ENCODE data around the gene NME7.
A peak's percentile ranks its signal among the peaks of the same experiment; 100 is the strongest.
"Not testable (repeated sequence)": the region's sequence is repeated elsewhere in the genome, so short reads cannot be mapped to it uniquely, and the experiment has no call there.

NME7 gene

GRCh38 chr1:169200319-169200718 lies 167.3 kb downstream of the NME7 start:
- Histone ChIP-seq H3K36me3 (ENCODE audit: control insufficient read depth, insufficient read depth, low read length) (no peaks in the 10 kb centered on the region), H3K4me3 (ENCODE audit: low read length) (no peak overlapping the region), H3K27me3 (ENCODE audit: control insufficient read depth, insufficient read depth, low read length) (no peaks in the 10 kb centered on the region), H3K4me1 (ENCODE audit: control insufficient read depth, insufficient read depth, low read length) (no peaks in the 10 kb centered on the region), H3K27ac (ENCODE audit: low read depth, low read length) (no peak overlapping the region), H3K9ac (ENCODE audit: low read length) (no peak overlapping the region)

DNA sequence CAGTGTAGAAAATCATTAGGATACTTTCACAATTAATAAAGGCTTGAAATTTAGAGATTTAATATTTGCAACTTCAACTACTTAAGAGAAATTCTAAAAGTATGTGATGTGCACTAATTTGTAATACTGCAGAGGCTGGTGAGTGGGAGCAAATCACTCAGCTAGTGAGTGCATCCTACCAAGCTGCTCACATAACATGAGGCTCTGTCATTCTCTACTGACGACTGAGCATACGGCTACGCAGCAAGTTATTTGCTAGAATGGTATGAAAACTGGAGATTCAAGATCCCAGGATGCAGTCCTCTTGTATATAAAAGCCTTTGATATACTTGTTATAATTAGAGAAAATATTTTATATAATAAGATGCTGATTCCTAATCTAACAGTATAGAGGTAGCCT lies 171.0 kb downstream of the NME7 start:
- H3K27me3 ChIP-seq (ENCODE audit: control insufficient read depth, insufficient read depth, low read length): no peaks in the 10 kb centered on the region
- H3K27ac ChIP-seq (ENCODE audit: low read depth, low read length): no peak overlapping the region
- no peak overlapping the region for H3K9ac ChIP-seq (ENCODE audit: low read length)
- no peaks in the 10 kb centered on the region for H3K36me3 ChIP-seq (ENCODE audit: control insufficient read depth, insufficient read depth, low read length)
- no peaks in the 10 kb centered on the region for H3K4me1 ChIP-seq (ENCODE audit: control insufficient read depth, insufficient read depth, low read length)
- H3K4me3 ChIP-seq (ENCODE audit: low read length): no peak overlapping the region

- Histone ChIP-seq H3K27me3 (ENCODE audit: control insufficient read depth, insufficient read depth, low read length) (no peaks in the 10 kb centered on the region), H3K9ac (ENCODE audit: low read length) (no peak overlapping the region), H3K27ac (ENCODE audit: low read depth, low read length) (no peak overlapping the region), H3K4me3 (ENCODE audit: low read length) (no peak overlapping the region), H3K36me3 (ENCODE audit: control insufficient read depth, insufficient read depth, low read length) (no peaks in the 10 kb centered on the region), H3K4me1 (ENCODE audit: control insufficient read depth, insufficient read depth, low read length) (no peaks in the 10 kb centered on the region)
These were observed 171.4 kb downstream of the NME7 start for GRCh38 chr1:169196161-169196560.

DNA sequence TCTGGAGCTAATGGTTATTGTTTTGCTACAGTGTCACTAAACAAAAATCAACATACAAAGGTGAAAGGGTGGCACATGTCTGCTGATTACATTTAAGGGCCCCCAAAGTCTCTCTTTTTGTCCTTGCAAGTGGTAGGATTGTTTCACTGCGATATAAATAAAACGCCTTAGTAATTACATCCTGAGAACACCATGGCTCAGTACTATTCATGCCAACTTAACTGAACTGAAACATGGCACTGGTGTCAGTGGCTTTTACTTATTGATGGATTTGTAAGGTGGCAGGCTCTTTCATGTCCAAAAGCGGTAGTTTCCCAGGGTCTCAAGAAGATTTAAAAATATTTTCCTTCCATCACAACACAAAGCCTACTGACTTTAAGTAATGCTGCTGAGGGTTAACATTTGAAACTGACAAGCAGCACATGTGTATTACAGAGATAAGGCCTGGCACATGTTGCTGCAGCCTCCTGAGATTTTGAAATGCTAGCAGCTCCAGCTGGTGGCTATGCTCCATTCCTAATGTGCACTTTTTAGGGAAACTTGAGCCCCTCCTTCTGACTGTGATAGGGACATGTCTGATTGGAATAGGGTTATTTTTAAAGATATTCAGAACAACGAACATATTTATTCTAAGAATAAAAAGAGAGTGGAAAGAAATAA lies 174.3 kb downstream of the NME7 start:
- H3K4me1 ChIP-seq (ENCODE audit: control insufficient read depth, insufficient read depth, low read length): no peaks in the 10 kb centered on the region
- no peaks in the 10 kb centered on the region for H3K27me3 ChIP-seq (ENCODE audit: control insufficient read depth, insufficient read depth, low read length)
- H3K36me3 ChIP-seq (ENCODE audit: control insufficient read depth, insufficient read depth, low read length): no peaks in the 10 kb centered on the region
- no peak overlapping the region for H3K27ac ChIP-seq (ENCODE audit: low read depth, low read length)
- H3K4me3 ChIP-seq (ENCODE audit: low read length): no peak overlapping the region
- H3K9ac ChIP-seq (ENCODE audit: low read length): no peak overlapping the region

GRCh38 chr1:169186106-169186505 lies 181.5 kb downstream of the NME7 start:
- Histone ChIP-seq H3K4me1 (ENCODE audit: control insufficient read depth, insufficient read depth, low read length) (no peaks in the 10 kb centered on the region), H3K36me3 (ENCODE audit: control insufficient read depth, insufficient read depth, low read length) (no peaks in the 10 kb centered on the region), H3K27ac (ENCODE audit: low read depth, low read length) (no peak overlapping the region), H3K9ac (ENCODE audit: low read length) (no peak overlapping the region), H3K27me3 (ENCODE audit: control insufficient read depth, insufficient read depth, low read length) (no peaks in the 10 kb centered on the region), H3K4me3 (ENCODE audit: low read length) (no peak overlapping the region)

DNA sequence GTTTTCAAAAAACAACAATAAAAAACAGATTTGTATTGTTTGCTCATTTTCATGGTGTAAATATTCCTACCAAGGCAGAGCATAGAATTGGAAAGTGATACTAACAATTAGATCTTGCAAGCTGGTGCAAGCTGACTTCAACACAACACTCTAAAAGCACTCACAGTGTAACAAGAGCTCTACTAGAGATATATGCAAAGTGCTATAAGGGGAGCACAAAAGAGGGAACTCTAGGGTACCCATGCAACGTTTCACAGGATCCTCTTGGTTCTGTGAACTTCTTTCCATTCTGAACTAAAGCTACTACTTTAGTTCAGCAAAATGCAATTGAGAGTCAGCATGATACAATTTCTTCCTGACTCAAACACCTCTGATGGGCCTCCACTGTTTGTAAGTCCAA lies 182.8 kb downstream of the NME7 start:
- H3K9ac ChIP-seq (ENCODE audit: low read length): no peak overlapping the region
- no peaks in the 10 kb centered on the region for H3K27me3 ChIP-seq (ENCODE audit: control insufficient read depth, insufficient read depth, low read length)
- no peaks in the 10 kb centered on the region for H3K4me1 ChIP-seq (ENCODE audit: control insufficient read depth, insufficient read depth, low read length)
- no peak overlapping the region for H3K27ac ChIP-seq (ENCODE audit: low read depth, low read length)
- no peak overlapping the region for H3K4me3 ChIP-seq (ENCODE audit: low read length)
- H3K36me3 ChIP-seq (ENCODE audit: control insufficient read depth, insufficient read depth, low read length): no peaks in the 10 kb centered on the region

DNA sequence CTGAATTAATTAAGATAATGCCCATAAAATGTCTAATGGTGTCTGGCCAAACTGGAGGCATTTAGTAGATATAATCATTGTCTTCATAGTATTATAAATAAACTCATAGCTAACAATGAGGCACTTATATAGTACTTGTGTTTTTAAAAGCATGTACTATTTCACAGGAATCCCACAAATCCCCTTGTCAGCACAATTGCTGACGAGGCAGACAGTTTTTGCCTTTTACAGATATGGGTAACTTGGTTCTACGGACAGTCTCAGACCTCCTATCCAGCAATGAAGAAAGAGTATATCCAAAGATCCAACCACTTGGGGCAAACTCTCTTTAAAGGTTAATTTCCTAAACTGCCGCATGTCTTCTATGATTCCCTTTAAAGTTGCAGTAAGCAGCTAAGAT lies 187.4 kb downstream of the NME7 start:
- no peak overlapping the region for H3K27ac ChIP-seq (ENCODE audit: low read depth, low read length)
- H3K9ac ChIP-seq (ENCODE audit: low read length): no peak overlapping the region
- no peaks in the 10 kb centered on the region for H3K27me3 ChIP-seq (ENCODE audit: control insufficient read depth, insufficient read depth, low read length)
- H3K36me3 ChIP-seq (ENCODE audit: control insufficient read depth, insufficient read depth, low read length): no peaks in the 10 kb centered on the region
- H3K4me1 ChIP-seq (ENCODE audit: control insufficient read depth, insufficient read depth, low read length): no peaks in the 10 kb centered on the region
- H3K4me3 ChIP-seq (ENCODE audit: low read length): no peak overlapping the region

- not testable (repeated sequence) for H3K9ac ChIP-seq (ENCODE audit: low read length); H3K4me3 ChIP-seq (ENCODE audit: low read length); H3K27me3 ChIP-seq (ENCODE audit: control insufficient read depth, insufficient read depth, low read length); H3K27ac ChIP-seq (ENCODE audit: low read depth, low read length); H3K4me1 ChIP-seq (ENCODE audit: control insufficient read depth, insufficient read depth, low read length); H3K36me3 ChIP-seq (ENCODE audit: control insufficient read depth, insufficient read depth, low read length)
These were observed 188.2 kb downstream of the NME7 start for GRCh38 chr1:169179431-169179830.

GRCh38 chr1:169175461-169175860 lies 192.1 kb downstream of the NME7 start:
- Histone ChIP-seq H3K36me3 (ENCODE audit: control insufficient read depth, insufficient read depth, low read length) (no peaks in the 10 kb centered on the region), H3K4me3 (ENCODE audit: low read length) (no peak overlapping the region), H3K27me3 (ENCODE audit: control insufficient read depth, insufficient read depth, low read length) (no peaks in the 10 kb centered on the region), H3K9ac (ENCODE audit: low read length) (no peak overlapping the region), H3K4me1 (ENCODE audit: control insufficient read depth, insufficient read depth, low read length) (no peaks in the 10 kb centered on the region), H3K27ac (ENCODE audit: low read depth, low read length) (no peak overlapping the region)

- Histone ChIP-seq H3K36me3 (ENCODE audit: control insufficient read depth, insufficient read depth, low read length) (no peaks in the 10 kb centered on the region), H3K4me1 (ENCODE audit: control insufficient read depth, insufficient read depth, low read length) (peaks cover 15% of the 10 kb centered on the region), H3K4me3 (ENCODE audit: low read length) (no peak overlapping the region), H3K9ac (ENCODE audit: low read length) (no peak overlapping the region), H3K27ac (ENCODE audit: low read depth, low read length) (no peak overlapping the region), H3K27me3 (ENCODE audit: control insufficient read depth, insufficient read depth, low read length) (no peaks in the 10 kb centered on the region)
These were observed 204.5 kb downstream of the NME7 start for GRCh38 chr1:169163059-169163458.

DNA sequence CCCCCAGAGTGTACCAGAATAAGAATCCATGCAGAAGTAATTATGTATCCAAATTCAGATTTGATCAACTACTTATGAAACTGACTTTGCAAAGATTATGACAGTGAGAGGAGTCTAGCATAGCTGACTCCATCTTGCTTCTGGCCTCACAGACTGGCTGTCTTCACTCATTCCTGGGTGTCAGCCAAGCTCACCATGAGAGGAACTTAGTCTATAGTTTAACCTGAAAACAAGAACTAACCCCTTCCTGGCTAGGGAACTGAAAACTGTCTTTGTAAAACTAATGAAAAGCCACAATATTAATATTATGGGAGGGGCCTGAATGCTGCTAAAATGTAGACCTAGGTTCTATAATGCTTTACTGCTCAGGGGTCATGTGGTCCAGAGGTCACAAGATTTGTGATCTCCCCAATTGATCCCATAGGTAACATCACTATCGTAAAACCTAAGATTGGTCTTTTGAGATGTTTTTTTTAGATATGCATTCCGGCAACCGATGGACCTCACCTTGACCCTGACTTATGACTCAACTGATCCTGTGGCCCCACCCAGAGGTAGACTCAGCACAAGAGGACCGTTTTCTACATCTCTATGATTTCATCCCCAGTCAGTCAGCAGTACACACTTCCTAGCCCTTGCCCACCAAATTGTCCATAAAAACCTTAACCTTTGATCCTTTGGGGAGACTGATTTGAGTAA lies 206.0 kb downstream of the NME7 start:
- no peak overlapping the region for H3K9ac ChIP-seq (ENCODE audit: low read length)
- peak overlapping the region; percentile 66 for H3K27ac ChIP-seq (ENCODE audit: low read depth, low read length)
- H3K36me3 ChIP-seq (ENCODE audit: control insufficient read depth, insufficient read depth, low read length): no peaks in the 10 kb centered on the region
- no peaks in the 10 kb centered on the region for H3K27me3 ChIP-seq (ENCODE audit: control insufficient read depth, insufficient read depth, low read length)
- peaks cover 15% of the 10 kb centered on the region for H3K4me1 ChIP-seq (ENCODE audit: control insufficient read depth, insufficient read depth, low read length)
- no peak overlapping the region for H3K4me3 ChIP-seq (ENCODE audit: low read length)

DNA sequence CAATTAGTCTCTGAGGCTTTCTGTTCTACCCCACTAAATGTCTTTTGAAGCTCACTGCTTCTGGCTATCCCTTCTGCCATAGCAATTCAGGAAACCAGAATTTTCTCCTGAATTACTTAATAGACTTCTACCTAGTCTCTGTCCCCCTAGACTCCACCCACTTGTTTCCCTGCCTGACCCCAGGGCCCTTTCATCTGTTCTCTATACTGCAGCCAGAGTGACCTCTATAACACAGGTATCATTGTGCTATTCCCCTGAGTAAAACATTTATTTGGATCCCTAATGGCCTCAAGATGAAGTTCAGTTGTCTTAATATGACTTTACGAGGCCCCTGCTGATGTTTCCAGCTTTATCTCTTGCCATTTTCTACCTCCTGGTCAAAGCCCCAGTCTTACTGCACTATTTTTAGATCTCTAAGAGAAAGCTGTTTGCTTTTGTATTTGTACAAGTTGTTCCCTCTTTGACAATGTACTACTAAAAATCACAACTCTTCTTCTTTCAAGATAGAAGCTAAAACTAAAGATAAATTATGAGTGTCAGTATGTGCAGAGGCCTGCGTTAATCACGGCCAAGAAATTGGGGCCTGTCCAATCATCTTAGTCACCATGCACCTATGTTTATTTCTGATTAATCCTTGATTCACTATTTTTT lies 206.6 kb downstream of the NME7 start:
- no peaks in the 10 kb centered on the region for H3K36me3 ChIP-seq (ENCODE audit: control insufficient read depth, insufficient read depth, low read length)
- H3K9ac ChIP-seq (ENCODE audit: low read length): no peak overlapping the region
- peaks cover 17% of the 10 kb centered on the region for H3K4me1 ChIP-seq (ENCODE audit: control insufficient read depth, insufficient read depth, low read length)
- peak overlapping the region; percentile 89 for H3K27ac ChIP-seq (ENCODE audit: low read depth, low read length)
- no peaks in the 10 kb centered on the region for H3K27me3 ChIP-seq (ENCODE audit: control insufficient read depth, insufficient read depth, low read length)
- H3K4me3 ChIP-seq (ENCODE audit: low read length): no peak overlapping the region

DNA sequence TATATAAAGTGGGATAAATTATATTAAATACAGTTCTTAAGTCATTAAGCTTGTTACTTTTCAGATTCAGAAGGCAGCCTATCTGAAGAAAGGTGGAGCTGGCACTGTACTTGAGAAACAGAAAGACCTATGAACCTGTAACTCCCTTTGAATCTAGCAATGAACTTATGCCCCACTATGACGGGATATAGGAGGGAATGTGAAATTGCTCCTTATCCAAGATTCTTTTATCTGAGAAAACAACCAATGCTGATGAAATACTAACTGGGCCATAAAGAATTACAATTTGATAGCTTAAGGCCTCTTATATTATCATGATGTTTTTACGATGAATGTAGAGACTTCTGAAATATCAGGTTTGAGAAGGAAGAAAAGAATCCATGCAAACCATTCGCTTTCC lies 211.0 kb downstream of the NME7 start:
- Histone ChIP-seq H3K27me3 (ENCODE audit: control insufficient read depth, insufficient read depth, low read length) (no peaks in the 10 kb centered on the region), H3K27ac (ENCODE audit: low read depth, low read length) (no peak overlapping the region), H3K9ac (ENCODE audit: low read length) (no peak overlapping the region)

More for the DNA sequence above, 211.0 kb downstream of the NME7 start:
- Histone ChIP-seq H3K4me3 (ENCODE audit: low read length) (no peak overlapping the region), H3K4me1 (ENCODE audit: control insufficient read depth, insufficient read depth, low read length) (peaks cover 16% of the 10 kb centered on the region), H3K36me3 (ENCODE audit: control insufficient read depth, insufficient read depth, low read length) (no peaks in the 10 kb centered on the region)

All from rectal smooth muscle tissue (tissue), 1 donor.